IPS DF 4.7 (cell line): ENCODE measurements around the gene DYRK1A.

Experiments
- DNase-seq: peaks from one replicate; pipeline ENCODE4 v3.0.0-alpha.2; 2013; ENCODE audit warnings: low spot score; ENCODE audit errors: extremely low read depth

DYRK1A gene

GRCh38 chr21:37384416-37384815, 17.8 kb downstream of the DYRK1A start:
- no peak for DNase-seq

DNA sequence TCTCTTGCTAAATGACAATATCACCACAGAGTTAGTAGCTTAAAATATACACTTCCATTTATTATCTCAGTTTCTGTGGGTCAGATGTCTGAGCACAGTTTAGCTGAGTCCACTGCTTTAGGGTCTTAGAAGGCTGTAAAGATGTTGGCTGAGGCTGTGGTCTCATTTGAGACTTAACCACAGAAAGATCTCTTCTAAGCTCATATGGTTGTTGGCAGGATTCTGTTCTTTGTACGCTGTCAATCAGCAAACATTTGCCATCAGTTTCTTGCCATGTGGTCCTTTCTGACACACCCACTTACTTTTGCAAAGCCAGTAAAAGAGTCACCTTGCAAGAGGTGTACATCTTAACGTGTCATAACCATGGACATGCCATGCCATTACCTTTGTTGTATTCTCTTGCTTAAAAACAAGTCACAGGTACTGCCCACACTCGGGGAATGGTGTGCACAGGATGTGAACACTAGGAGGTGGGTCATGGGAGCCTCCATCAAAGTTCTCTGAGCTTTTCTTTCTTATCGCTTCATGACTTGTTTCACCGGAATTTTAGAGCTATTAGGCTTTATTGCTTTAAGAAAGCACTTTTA, 18.7 kb downstream of the DYRK1A start:
- no peak for DNase-seq

GRCh38 chr21:37386151-37386550, 19.6 kb downstream of the DYRK1A start:
- no peak for DNase-seq

DNA sequence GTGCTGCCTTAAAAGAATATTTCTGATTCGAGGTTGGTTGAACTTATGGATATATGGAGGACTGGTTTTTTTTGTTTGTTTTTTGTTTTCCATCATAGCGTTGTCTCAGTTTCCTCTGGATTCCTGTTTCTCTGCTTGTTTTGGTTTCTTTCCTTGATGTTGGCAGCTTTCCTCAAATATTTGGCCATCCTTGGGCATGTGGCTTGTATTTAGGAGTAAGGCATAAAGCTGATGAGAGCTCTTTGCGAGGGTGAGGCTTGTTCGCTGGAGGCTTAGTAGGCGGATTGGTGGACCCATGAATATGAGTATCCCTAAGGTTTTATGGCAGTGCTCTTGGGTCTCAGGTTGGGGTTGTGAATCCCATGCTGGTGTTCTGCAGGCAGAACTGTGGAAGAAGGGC, 22.9 kb downstream of the DYRK1A start:
- DNase-seq = no peak

GRCh38 chr21:37391666-37392065, 25.1 kb downstream of the DYRK1A start:
- DNase-seq = no peak

DNA sequence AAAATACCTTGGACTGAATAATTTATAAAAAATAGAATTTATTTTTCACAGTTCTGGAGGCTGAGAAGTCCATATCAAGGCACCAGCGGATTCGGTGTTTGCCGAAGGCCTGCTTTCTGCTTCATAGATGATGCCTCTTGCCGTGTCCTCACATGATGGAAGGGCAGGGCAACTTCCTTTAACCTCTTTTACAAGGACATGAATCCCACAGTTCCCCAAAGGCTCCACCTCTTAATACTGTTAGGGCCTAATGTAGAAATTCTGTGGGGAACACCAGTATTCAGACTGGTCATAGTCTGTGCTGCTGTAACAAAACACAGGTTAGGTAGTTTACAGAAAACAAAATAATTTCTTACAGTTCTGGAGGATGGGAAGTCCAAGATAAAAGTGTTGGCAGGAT, 25.9 kb downstream of the DYRK1A start:
- DNase-seq = no peak

GRCh38 chr21:37393030-37393429, 26.5 kb downstream of the DYRK1A start:
- DNase-seq = no peak

GRCh38 chr21:37393786-37394185, 27.2 kb downstream of the DYRK1A start:
- no peak for DNase-seq

- DNase-seq = no peak
Measured at GRCh38 chr21:37395961-37396360, 29.4 kb downstream of the DYRK1A start.

GRCh38 chr21:37396855-37397254, 30.3 kb downstream of the DYRK1A start:
- DNase-seq = no peak

- no peak for DNase-seq
Measured at GRCh38 chr21:37398697-37399096, 32.1 kb downstream of the DYRK1A start.

GRCh38 chr21:37402251-37402867, 35.8 kb downstream of the DYRK1A start:
- no peak for DNase-seq

GRCh38 chr21:37405629-37406028, 39.1 kb downstream of the DYRK1A start:
- no peak for DNase-seq

DNA sequence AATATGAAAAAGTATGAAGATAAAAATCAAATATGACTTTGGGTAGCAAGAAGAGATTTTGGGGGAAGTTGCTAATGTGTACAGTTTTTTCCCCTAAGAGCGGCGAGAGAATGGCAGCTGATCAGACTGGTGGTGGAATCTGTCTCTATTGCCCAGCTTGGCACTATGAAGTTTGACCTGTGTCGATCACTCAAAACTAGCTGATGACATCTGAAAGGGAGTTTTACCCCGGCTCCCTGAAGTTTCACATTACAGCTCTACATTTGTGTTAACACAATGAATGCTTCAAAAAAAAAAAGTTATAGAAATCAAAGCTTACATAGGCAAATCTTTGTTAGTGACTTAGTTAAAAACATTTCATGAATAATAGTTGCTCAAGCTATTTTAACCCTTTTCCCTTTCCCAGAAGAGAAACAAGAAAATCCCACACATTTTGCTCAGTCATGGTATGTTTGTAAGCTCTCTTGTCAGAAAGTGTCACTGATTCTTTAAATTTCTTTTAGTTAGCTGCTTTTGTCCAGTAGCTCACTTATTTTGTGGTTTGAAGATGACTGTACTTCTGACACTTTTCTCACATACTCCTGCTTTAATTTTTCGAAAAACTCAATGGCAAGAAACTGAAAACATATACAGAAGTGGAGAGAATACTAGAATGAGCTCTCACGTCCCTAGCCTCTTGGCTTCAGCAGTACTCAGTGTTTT, 41.3 kb downstream of the DYRK1A start:
- no peak for DNase-seq

GRCh38 chr21:37408464-37409193, 42.1 kb downstream of the DYRK1A start:
- DNase-seq = no peak

DNA sequence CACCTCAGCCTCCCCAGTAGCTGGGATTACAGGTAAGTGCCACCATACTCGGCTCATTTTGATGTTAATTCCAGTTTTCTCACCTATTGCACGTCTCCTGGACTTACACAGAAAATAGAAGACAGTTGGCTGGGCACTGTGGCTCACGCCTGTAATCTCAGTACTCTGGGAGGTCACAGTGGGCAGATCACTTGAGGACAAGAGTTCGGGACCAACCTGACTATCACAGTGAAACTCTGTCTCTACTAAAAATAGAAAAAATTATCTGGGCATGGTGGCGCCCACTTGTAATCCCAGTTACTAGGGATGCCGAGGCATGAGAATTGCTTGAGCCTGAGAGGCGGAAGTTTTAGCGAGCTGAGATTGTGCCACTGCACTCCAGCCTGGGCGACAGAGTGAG, 44.1 kb downstream of the DYRK1A start:
- DNase-seq = no peak

- DNase-seq = no peak
Measured at GRCh38 chr21:37412603-37413360, 46.2 kb downstream of the DYRK1A start.

GRCh38 chr21:37413553-37414291, 47.1 kb downstream of the DYRK1A start:
- no peak for DNase-seq

GRCh38 chr21:37414292-37415253, 48.0 kb downstream of the DYRK1A start:
- DNase-seq = no peak

GRCh38 chr21:37415939-37416338, 49.4 kb downstream of the DYRK1A start:
- DNase-seq = no peak
